Neuron (in vitro differentiated cells): ENCODE data around the gene CCR6.
A peak's percentile ranks its signal among the peaks of the same experiment; 100 is the strongest.

Source experiments
- H2AFZ ChIP-seq: one replicate; pipeline ENCODE4 v1.6.1; 2013; ENCODE audit warnings: low read depth, mild to moderate bottlenecking, inconsistent platforms, low read length, moderate library complexity
- H3K27me3 ChIP-seq: one replicate; pipeline ENCODE4 v1.6.1; 2013; ENCODE audit warnings: low read length; ENCODE audit not compliant: insufficient read depth
- H3K36me3 ChIP-seq: one replicate; pipeline ENCODE4 v1.6.1; 2013; ENCODE audit warnings: low read length; ENCODE audit not compliant: insufficient read depth
- H3K4me1 ChIP-seq: one replicate; pipeline ENCODE4 v1.6.1; 2013; ENCODE audit warnings: low read length; ENCODE audit not compliant: insufficient read depth
- H3K4me3 ChIP-seq: 2 replicates; pipeline ENCODE4 v1.5.1; 2013; ENCODE audit warnings: mild to moderate bottlenecking, low read length, moderate library complexity
- H3K9me3 ChIP-seq: one replicate; pipeline ENCODE4 v1.6.1; 2013; ENCODE audit warnings: low read length

Gene CCR6

DNA sequence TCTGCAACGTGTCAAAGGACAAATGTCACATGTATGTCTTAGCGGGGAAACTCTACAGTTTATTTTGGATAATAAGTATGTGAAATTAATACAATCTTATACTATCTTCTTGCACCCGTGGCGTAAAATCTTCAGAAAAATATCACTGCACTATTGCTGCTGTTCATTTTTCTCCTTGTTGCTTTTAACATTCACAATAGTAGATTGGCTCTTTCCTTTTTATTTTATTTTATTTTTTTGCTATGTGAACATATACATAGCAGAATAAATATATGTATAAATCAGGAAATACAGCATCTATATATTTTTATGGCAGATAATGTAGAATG lies 19.5 kb downstream of the CCR6 start:
- no peak overlapping the region for H2AFZ ChIP-seq
- no peaks in the 10 kb centered on the region for H3K36me3 ChIP-seq
- H3K9me3 ChIP-seq: peaks cover 4% of the 10 kb centered on the region
- H3K4me1 ChIP-seq: peaks cover 25% of the 10 kb centered on the region
- H3K27me3 ChIP-seq: peaks cover 3% of the 10 kb centered on the region
- no peak overlapping the region for H3K4me3 ChIP-seq

DNA sequence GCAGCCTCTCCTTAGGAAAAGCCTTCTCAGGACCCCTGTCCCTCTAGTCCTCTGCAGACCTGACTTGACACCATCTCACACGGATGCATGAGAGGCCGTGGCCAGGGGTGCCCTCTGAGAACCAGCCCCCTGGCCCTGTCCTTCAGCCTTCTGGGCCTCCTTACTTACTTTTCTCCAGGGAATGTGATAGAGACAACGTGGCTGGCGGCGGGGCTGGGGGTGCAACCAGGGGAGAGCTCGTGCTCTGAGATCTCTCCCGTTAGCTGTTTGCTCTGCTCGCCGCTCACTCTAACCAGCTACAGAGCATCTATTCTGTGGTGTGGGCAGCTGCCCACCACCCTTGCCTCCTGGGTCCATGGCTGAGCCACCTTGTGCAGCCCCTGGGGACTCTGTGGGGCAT lies 20.1 kb downstream of the CCR6 start:
- Histone ChIP-seq H3K4me3 (no peak overlapping the region), H3K9me3 (peaks cover 4% of the 10 kb centered on the region), H3K27me3 (peaks cover 7% of the 10 kb centered on the region), H2AFZ (no peak overlapping the region), H3K4me1 (peaks cover 25% of the 10 kb centered on the region), H3K36me3 (no peaks in the 10 kb centered on the region)

DNA sequence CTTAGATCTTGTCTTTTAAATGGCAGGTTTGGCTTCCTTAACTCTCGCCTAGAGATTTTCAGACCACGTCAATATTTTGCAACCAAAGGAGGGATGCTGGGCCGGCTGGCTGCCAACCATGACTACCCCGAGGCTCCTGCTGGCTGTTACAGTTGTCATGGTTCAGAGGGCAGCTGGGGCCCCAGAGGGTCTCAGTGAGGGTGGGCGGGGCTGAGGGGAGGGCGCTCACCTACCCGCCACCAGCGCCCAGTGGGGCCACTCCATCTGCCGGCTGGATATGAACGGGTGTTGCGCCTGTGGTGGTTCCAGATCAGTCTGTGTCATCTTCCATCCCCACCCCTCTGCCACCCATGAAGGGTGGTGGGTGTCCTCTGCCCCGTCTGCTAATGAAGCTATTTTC lies 22.6 kb downstream of the CCR6 start:
- Histone ChIP-seq H3K4me1 (peaks cover 24% of the 10 kb centered on the region), H3K4me3 (no peak overlapping the region), H3K27me3 (peaks cover 7% of the 10 kb centered on the region), H3K9me3 (peaks cover 4% of the 10 kb centered on the region), H3K36me3 (no peaks in the 10 kb centered on the region), H2AFZ (no peak overlapping the region)

DNA sequence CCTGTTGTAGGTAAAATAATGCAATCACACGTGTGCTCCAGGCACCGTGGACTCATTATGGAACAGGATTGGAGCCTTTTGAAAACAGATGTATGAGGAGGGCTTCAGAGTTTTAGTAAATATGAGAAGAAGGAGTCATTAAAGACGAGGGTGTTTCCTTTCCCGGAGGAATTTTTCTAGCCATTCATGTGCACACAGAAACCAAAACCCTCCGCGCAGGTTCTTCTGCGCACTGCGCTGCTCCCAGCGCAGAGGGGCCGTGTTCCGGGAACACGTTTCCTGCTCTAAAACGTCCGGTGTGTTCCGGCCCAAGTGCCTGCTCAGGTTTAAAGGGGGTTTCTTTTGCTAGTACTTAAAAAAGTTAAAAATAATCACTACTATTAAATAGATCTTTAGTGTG lies 23.2 kb downstream of the CCR6 start:
- peaks cover 17% of the 10 kb centered on the region for H3K4me1 ChIP-seq
- H3K9me3 ChIP-seq: peaks cover 4% of the 10 kb centered on the region
- peaks cover 7% of the 10 kb centered on the region for H3K27me3 ChIP-seq
- H3K36me3 ChIP-seq: no peaks in the 10 kb centered on the region
- no peak overlapping the region for H2AFZ ChIP-seq
- no peak overlapping the region for H3K4me3 ChIP-seq

DNA sequence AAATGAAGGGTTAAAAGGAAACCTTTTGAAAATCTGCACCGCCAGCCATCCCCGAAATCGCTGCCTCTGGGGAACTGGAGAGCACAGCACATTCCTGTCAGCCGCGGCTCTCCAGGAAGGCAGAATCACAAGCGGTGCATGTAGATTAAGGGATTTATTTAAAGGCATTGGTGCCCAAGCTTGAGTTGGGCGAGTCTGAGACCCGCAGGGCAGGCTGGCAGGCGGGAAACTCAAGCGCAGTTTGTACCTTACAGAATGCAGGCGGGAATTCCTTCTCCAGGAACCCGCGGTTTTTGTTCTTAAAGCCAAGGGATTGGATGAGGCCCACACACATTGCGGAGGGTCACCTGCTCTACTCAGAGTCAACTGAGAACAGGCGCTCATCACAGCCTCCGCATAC lies 24.1 kb downstream of the CCR6 start:
- H3K4me1 ChIP-seq: peaks cover 11% of the 10 kb centered on the region
- peaks cover 5% of the 10 kb centered on the region for H3K9me3 ChIP-seq
- no peak overlapping the region for H2AFZ ChIP-seq
- H3K27me3 ChIP-seq: peaks cover 7% of the 10 kb centered on the region
- H3K4me3 ChIP-seq: peak overlapping the region; percentile 23
- no peaks in the 10 kb centered on the region for H3K36me3 ChIP-seq

DNA sequence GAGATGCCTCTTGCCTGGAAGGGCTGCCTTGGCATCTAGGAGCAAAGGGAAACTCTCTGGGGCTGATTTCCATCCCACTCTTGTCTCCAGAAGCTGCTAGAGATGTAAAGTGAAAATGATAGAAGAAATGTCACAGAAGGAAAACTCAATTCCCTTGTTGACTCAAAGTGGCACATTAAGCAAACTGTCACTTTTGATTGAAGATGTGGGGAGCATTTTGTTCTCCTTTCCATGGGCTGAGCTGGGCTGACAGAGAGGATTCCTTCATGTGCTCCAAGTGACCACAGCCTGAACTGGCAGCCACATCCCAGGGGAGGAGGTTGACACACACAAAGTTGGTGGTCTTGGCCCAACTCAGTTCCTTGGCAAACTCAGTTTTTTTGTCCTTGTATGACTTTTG lies 25.1 kb downstream of the CCR6 start:
- Histone ChIP-seq H3K4me1 (peaks cover 11% of the 10 kb centered on the region), H3K4me3 (no peak overlapping the region)

DNA sequence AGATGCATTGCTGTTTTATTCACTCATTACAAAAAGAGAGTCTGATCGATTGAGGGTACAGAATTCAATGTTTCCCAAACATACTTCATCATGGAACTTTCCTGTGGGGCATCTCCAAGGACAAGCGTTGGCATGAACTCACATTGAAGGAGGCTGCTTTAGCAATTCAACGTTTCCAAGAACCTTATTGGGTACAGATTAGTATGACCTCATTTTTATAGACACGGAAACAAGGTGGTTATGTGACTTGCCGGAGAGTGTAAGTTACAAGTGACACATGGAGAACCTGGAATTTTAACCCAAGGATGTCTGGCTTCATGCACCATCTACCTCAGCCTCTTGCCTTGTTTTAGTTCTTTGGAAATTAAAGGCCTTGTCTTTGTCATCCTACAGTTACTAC lies 26.1 kb downstream of the CCR6 start:
- H3K4me1 ChIP-seq: peaks cover 11% of the 10 kb centered on the region
- peaks cover 6% of the 10 kb centered on the region for H3K9me3 ChIP-seq
- H3K27me3 ChIP-seq: peaks cover 7% of the 10 kb centered on the region
- H3K4me3 ChIP-seq: no peak overlapping the region
- H2AFZ ChIP-seq: no peak overlapping the region
- H3K36me3 ChIP-seq: no peaks in the 10 kb centered on the region

More for the DNA sequence above, 25.1 kb downstream of the CCR6 start:
- Histone ChIP-seq H3K27me3 (peaks cover 7% of the 10 kb centered on the region), H2AFZ (no peak overlapping the region), H3K36me3 (no peaks in the 10 kb centered on the region), H3K9me3 (peaks cover 6% of the 10 kb centered on the region)

DNA sequence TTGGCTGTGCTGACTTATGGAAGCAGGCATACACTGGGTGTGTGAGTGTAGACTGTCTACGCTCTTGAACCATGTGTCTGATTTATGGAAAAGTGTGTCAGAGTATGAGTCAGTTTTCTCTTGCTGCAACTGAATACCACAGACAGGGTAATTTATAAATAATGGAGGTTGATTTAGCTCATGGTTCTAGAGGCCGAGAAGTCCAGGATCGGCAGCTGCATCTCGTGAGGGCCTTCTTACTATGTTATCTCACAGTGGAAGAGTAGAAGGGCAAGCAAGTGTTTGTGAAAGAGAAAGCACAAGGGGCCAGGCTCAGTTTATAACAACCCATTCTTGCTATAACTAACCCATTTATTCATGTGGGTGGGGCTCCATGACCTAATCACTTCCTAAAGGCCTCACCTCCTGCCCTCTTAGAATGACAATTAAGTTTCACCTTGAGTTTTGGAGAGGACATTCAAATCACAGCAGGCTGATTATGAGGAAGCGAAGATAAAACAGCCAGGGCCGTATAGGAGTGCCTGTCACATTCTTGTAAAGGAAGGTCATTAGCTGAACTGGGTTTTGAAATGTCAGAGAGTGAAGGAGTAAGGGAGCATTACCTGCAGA lies 28.1 kb downstream of the CCR6 start:
- Histone ChIP-seq H3K4me1 (peaks cover 15% of the 10 kb centered on the region), H3K9me3 (peaks cover 2% of the 10 kb centered on the region), H3K36me3 (no peaks in the 10 kb centered on the region), H3K4me3 (no peak overlapping the region), H2AFZ (no peak overlapping the region), H3K27me3 (peaks cover 7% of the 10 kb centered on the region)

DNA sequence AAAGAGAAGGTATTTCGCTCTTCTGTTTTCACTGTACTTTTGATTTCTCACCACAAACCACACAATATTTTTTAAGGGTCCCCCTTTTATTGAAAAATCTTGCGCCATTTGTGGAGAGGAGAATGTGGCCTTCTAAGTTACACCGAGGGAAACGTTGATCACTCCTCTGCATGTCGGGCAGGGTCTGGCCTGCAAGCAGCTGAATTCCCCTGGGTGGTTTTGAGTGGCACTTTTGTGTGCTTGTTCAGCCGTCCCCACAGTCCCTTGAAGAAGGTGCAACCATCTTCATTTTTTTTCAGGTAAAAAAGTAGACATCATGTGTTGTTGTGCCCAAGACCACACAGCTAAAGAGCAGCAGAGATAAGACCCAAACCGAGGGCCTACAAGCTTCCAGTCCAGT lies 28.8 kb downstream of the CCR6 start:
- no peak overlapping the region for H3K4me3 ChIP-seq
- no peaks in the 10 kb centered on the region for H3K36me3 ChIP-seq
- peaks cover 2% of the 10 kb centered on the region for H3K9me3 ChIP-seq
- no peak overlapping the region for H2AFZ ChIP-seq
- peaks cover 13% of the 10 kb centered on the region for H3K4me1 ChIP-seq
- H3K27me3 ChIP-seq: peaks cover 7% of the 10 kb centered on the region

DNA sequence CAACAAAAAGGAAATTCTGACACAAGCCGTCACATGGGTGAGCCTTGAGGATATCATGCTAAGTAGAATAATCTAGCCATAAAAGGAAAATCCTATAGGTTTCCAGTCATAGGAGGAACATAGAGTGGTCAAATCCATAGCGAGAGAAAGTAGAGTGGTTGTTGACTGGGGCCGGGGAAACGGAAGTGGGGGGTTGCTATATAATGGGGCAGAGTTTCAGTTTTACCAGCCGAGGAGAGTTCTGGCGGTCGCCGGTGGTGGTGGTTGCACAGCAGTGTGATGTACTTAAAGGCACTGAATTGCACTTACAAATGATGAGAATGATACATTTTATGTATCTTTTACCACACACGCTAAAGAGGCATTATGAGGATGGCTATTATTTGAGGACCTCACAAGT lies 30.0 kb downstream of the CCR6 start:
- H3K27me3 ChIP-seq: peaks cover 2% of the 10 kb centered on the region
- no peak overlapping the region for H2AFZ ChIP-seq
- peaks cover 5% of the 10 kb centered on the region for H3K4me1 ChIP-seq
- no peaks in the 10 kb centered on the region for H3K36me3 ChIP-seq
- H3K9me3 ChIP-seq: peaks cover 2% of the 10 kb centered on the region
- no peak overlapping the region for H3K4me3 ChIP-seq

DNA sequence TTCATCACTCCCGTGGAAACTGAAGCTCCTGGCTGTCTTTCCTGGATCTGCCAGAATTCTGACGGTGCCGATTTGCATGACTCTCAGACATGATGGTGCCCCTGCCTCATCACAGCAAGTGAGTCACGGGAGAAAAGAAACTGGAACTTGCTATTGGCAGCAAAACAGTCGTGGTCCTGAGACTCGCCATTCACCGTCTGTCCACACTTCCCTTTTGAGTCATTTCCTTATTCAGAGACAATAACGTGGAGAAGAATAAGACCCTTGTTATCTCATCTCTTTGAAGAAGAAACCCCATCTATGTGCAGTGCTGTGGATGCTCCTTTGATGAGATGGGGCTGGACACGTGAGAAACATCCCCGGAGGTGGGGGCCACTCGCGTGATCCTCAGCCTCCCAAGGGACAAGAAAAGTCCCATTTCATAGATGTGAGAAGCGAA lies 30.6 kb downstream of the CCR6 start:
- Histone ChIP-seq H3K9me3 (peaks cover 2% of the 10 kb centered on the region), H3K4me3 (no peak overlapping the region), H3K36me3 (no peaks in the 10 kb centered on the region), H3K27me3 (no peaks in the 10 kb centered on the region), H2AFZ (no peak overlapping the region), H3K4me1 (peaks cover 9% of the 10 kb centered on the region)

DNA sequence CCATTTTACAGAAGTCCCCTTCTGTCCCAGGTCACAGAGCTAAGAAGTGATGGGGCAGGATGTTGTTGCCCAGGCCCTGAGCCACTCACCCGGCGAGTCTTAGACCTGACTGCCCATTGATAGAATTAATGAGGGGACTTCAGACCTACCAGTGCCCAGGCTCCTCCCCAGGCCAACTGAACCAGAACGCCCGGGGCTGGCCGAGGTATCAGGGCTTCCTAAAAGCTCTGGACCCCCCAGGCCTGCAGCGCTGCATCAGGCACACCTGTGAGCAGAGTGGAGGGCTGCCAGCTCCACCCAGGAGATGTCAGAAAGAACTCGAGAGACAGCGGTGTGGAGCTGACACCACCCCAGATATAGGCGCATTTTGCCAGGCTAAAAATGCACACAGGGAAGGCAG lies 31.4 kb downstream of the CCR6 start:
- H3K4me1 ChIP-seq: peaks cover 9% of the 10 kb centered on the region
- no peaks in the 10 kb centered on the region for H3K27me3 ChIP-seq
- H3K36me3 ChIP-seq: no peaks in the 10 kb centered on the region
- no peak overlapping the region for H3K4me3 ChIP-seq
- peaks cover 2% of the 10 kb centered on the region for H3K9me3 ChIP-seq
- H2AFZ ChIP-seq: no peak overlapping the region

DNA sequence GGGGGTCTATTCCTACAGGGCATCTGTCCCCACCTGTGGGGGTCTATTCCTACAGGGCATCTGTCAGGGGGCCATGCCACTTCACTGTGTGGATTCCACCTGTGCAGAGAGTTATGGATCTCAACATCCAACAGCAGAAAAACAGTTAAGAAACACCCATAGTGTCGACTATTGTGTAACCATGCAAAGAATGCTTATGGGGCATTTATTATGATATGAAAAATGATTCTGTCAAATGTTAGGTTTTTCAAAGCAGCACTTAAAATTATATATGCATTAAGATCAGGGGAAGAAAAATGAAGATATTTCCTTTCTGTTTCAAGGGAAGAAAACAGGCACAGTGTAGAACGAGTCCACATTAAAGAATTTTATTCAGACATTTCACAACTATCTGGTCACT lies 32.0 kb downstream of the CCR6 start:
- H2AFZ ChIP-seq: no peak overlapping the region

DNA sequence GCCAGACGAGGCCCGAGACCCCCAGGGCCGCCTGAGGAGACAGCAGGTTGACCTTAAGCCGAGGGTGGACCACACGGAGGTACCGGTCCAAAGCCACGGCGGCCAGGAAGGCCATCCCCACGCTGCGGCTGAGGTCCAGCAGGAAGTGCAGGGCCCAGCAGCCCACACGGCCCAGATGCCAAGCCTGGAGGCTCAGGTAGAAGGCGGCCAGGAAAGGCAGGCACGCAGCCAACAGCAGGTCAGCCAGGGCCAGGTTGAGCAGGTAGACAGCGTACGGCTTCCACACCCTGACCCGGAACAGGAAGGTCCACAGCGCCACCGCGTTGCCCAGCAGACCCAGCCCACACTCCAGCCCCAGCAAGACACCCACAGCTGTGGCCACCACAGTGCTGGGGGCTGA lies 34.5 kb downstream of the CCR6 start:
- no peaks in the 10 kb centered on the region for H3K36me3 ChIP-seq
- peaks cover 12% of the 10 kb centered on the region for H3K4me1 ChIP-seq
- H3K9me3 ChIP-seq: no peaks in the 10 kb centered on the region
- H3K27me3 ChIP-seq: no peaks in the 10 kb centered on the region
- no peak overlapping the region for H3K4me3 ChIP-seq
- H2AFZ ChIP-seq: no peak overlapping the region

More for the DNA sequence above, 32.0 kb downstream of the CCR6 start:
- Histone ChIP-seq H3K36me3 (no peaks in the 10 kb centered on the region), H3K27me3 (no peaks in the 10 kb centered on the region), H3K4me1 (peaks cover 12% of the 10 kb centered on the region), H3K9me3 (peaks cover 2% of the 10 kb centered on the region), H3K4me3 (no peak overlapping the region)
